Loucy (cell line): ENCODE measurements around the gene FSTL4.

Experiments
- CTCF ChIP-seq: fragments of 200-600 bp; sonication (generic); conservative IDR thresholded peaks from 2 replicates; pipeline ENCODE4 v1.5.1; 2014; ENCODE audit warnings: mild to moderate bottlenecking, antibody characterized with exemption, low read length
- EZH2phosphoT487 ChIP-seq: fragments of 200-600 bp; IDR thresholded peaks from 2 replicates; pipeline ENCODE4 v1.6.1; 2018; ENCODE audit warnings: antibody characterized with exemption, mild to moderate bottlenecking, moderate library complexity, borderline replicate concordance

GRCh38 chr5:133266966-133267365 is 345.4 kb downstream of the FSTL4 start:
- no peak for TF ChIP-seq EZH2phosphoT487
- TF ChIP-seq CTCF = no peak
